Glutamatergic neuron (in vitro differentiated cells): ENCODE data around the gene LAMA2. TPM values are rescaled to one million over a fixed set of nuclear protein-coding genes. Genes with fewer than 3 reads are reported as not detected.

Experiments
- DNase-seq: peaks from one replicate; pipeline ENCODE4 v3.0.0; 2022
- H3K27ac Mint-ChIP-seq: one replicate; pipeline ENCODE4 v1.8.0; 2020; ENCODE audit warnings: mild to moderate bottlenecking, mixed read lengths, inconsistent platforms; ENCODE audit not compliant: unreplicated experiment
- H3K27me3 Mint-ChIP-seq: one replicate; pipeline ENCODE4 v1.8.0; 2020; ENCODE audit warnings: mild to moderate bottlenecking, moderate library complexity, mixed read lengths, inconsistent platforms; ENCODE audit not compliant: unreplicated experiment
- H3K36me3 Mint-ChIP-seq: one replicate; pipeline ENCODE4 v1.8.0; 2020; ENCODE audit warnings: mild to moderate bottlenecking, mixed read lengths, inconsistent platforms; ENCODE audit not compliant: unreplicated experiment
- H3K4me1 Mint-ChIP-seq: one replicate; pipeline ENCODE4 v1.8.0; 2020; ENCODE audit warnings: mild to moderate bottlenecking, low read depth, mixed read lengths, inconsistent platforms; ENCODE audit not compliant: unreplicated experiment
- H3K4me3 Mint-ChIP-seq: one replicate; pipeline ENCODE4 v1.8.0; 2020; ENCODE audit warnings: mild to moderate bottlenecking, mixed read lengths, inconsistent platforms; ENCODE audit not compliant: unreplicated experiment
- H3K9me3 Mint-ChIP-seq: one replicate; pipeline ENCODE4 v1.8.0; 2020; ENCODE audit warnings: mild to moderate bottlenecking, moderate library complexity, mixed read lengths, inconsistent platforms; ENCODE audit not compliant: unreplicated experiment
- CTCF ChIP-seq: fragments of 200-600 bp; sonication (generic); IDR thresholded peaks from one replicate; pipeline ENCODE4 v1.5.0; 2021; ENCODE audit not compliant: partially characterized antibody, unreplicated experiment
- total RNA-seq: library from RNA; stranded (reverse); fragmentation: NEBNext Ultra II Directional; extraction: Animal tissue kit (Norgen Biotek cat#: 25700); gene quantifications from one replicate; pipeline ENCODE4 v1.2.1, GENCODE V29; 2021; ENCODE audit not compliant: unreplicated experiment

Gene LAMA2
- total RNA-seq, 1 donor from 2014 or later, result 2.4 TPM

- Mint-ChIP-seq H3K9me3 (no peaks in the 10 kb centered on the region), H3K4me1 (no peaks in the 10 kb centered on the region), H3K27me3 (no peaks in the 10 kb centered on the region), H3K27ac (no peak overlapping the region), H3K4me3 (no peak overlapping the region), H3K36me3 (no peaks in the 10 kb centered on the region)
- DNase-seq, result no peak
- no peak for TF ChIP-seq CTCF
These were observed 146.8 kb downstream of the LAMA2 start for GRCh38 chr6:129029778-129030177.

GRCh38 chr6:129030215-129030614 is 147.3 kb downstream of the LAMA2 start:
- DNase-seq, result no peak
- TF ChIP-seq CTCF, result no peak
- Mint-ChIP-seq H3K36me3 (no peaks in the 10 kb centered on the region), H3K27me3 (no peaks in the 10 kb centered on the region), H3K27ac (no peak overlapping the region), H3K4me3 (no peak overlapping the region), H3K9me3 (no peaks in the 10 kb centered on the region), H3K4me1 (no peaks in the 10 kb centered on the region)

- Mint-ChIP-seq H3K27me3 (no peaks in the 10 kb centered on the region), H3K9me3 (no peaks in the 10 kb centered on the region), H3K27ac (no peak overlapping the region), H3K4me1 (no peaks in the 10 kb centered on the region), H3K4me3 (no peak overlapping the region), H3K36me3 (no peaks in the 10 kb centered on the region)
- TF ChIP-seq CTCF, result no peak
- DNase-seq, result no peak
These were observed 148.2 kb downstream of the LAMA2 start for GRCh38 chr6:129031051-129031599.

- Mint-ChIP-seq H3K27me3 (no peaks in the 10 kb centered on the region), H3K4me1 (no peaks in the 10 kb centered on the region), H3K4me3 (no peak overlapping the region), H3K36me3 (no peaks in the 10 kb centered on the region), H3K27ac (no peak overlapping the region), H3K9me3 (no peaks in the 10 kb centered on the region)
- TF ChIP-seq CTCF, result no peak
- no peak for DNase-seq
These were observed 149.7 kb downstream of the LAMA2 start for GRCh38 chr6:129032602-129033001.

- no peaks in the 10 kb centered on the region for H3K27me3 Mint-ChIP-seq
- H3K9me3 Mint-ChIP-seq, result no peaks in the 10 kb centered on the region
- H3K36me3 Mint-ChIP-seq, result no peaks in the 10 kb centered on the region
- no peak for DNase-seq
- no peak overlapping the region for H3K27ac Mint-ChIP-seq
- H3K4me1 Mint-ChIP-seq, result no peaks in the 10 kb centered on the region
- no peak overlapping the region for H3K4me3 Mint-ChIP-seq
- TF ChIP-seq CTCF, result no peak
These were observed 150.2 kb downstream of the LAMA2 start for GRCh38 chr6:129033180-129033579.
